Ovary (tissue), 9 donors: ENCODE data around the gene DNAJC21. TPM values are rescaled to one million over a fixed set of nuclear protein-coding genes. Genes with fewer than 3 reads are reported as not detected.

Experiments
- DNase-seq, 5 donors: peaks; one replicate each; pipeline ENCODE4 v3.0.0-alpha.2; 2019 to 2020
- H3K27ac ChIP-seq, 2 donors: fragments of 200-600 bp; one replicate each; pipeline versions ENCODE4 v1.5.1 to v1.8.0; 2019 to 2022
- H3K27me3 ChIP-seq: fragments of 200-600 bp; one replicate; pipeline ENCODE4 v1.8.0; 2022
- H3K36me3 ChIP-seq: fragments of 200-600 bp; sonication (generic); one replicate; pipeline ENCODE4 v1.5.1; 2019
- H3K4me1 ChIP-seq: one replicate; pipeline ENCODE4 v1.8.1; 2013; ENCODE audit warnings: mild to moderate bottlenecking, moderate library complexity; ENCODE audit not compliant: insufficient read depth
- H3K4me3 ChIP-seq: fragments of 200-600 bp; sonication (generic); one replicate; pipeline ENCODE4 v1.5.1; 2017
- H3K9me3 ChIP-seq, 2 donors: fragments of 200-600 bp in 1 of 2; sonication (generic) in 1 of 2; one replicate each; pipeline versions ENCODE4 v1.5.1 to v1.8.1; 2013 to 2019; ENCODE audit warnings: mild to moderate bottlenecking in 1 of 2, moderate library complexity in 1 of 2
- CTCF ChIP-seq, 3 donors: fragments of 450-650 bp in 2 of 3; fragments of 200-600 bp in 1 of 3; IDR thresholded peaks; one replicate each; pipeline versions ENCODE4 v1.5.1 to v1.8.0; 2016 to 2022; ENCODE audit warnings: antibody characterized with exemption in 3 of 3, mild to moderate bottlenecking in 1 of 3
- EP300 ChIP-seq: sonication (generic); formaldehyde crosslinking; IDR thresholded peaks from one replicate; pipeline ENCODE4 v1.6.1; 2017; ENCODE audit warnings: antibody characterized with exemption
- POLR2A ChIP-seq: fragments of 450-650 bp; IDR thresholded peaks from one replicate; pipeline ENCODE4 v1.6.1; 2017; ENCODE audit warnings: antibody characterized with exemption, mild to moderate bottlenecking, moderate library complexity
- WGBS, 3 donors: extraction: QIAGEN DNeasy Blood & Tissue Kit in 1 of 3; methylation state at CpG; one replicate each; pipeline versions ENCODE4 v1.1.5 to v1.1.7; 2013 to 2017; 5-methylcytosine and 5-hydroxymethylcytosine counted together
- intact Hi-C, 4 donors: fragments of 100-400 bp; cut with DNase I; formaldehyde crosslinking; loops; one replicate each; pipeline versions ENCODE4 v1.11.0 to v1.15.1; 2022 to 2023
- polyA plus RNA-seq, 2 donors: library from polyadenylated mRNA; stranded (reverse); fragments of 200-250 nt in 1 of 2; fragments of 350-450 nt in 1 of 2; fragmentation: Illumina TruSeq in 1 of 2; extraction: RNeasy Lipid Tissue Mini Kit (QIAGEN cat#74804) in 1 of 2; gene quantifications; one replicate each; pipeline ENCODE4 v1.2.3, GENCODE V29; 2013 to 2014
- total RNA-seq, 7 donors: library from RNA; depleted of rRNA in 2 of 7; stranded (reverse); fragments of >200 nt in 2 of 7; fragmentation: NEBNext Ultra II Directional in 3 of 7; extraction: Animal tissue kit (Norgen Biotek cat#: 25700) in 3 of 7; gene quantifications; one replicate each; pipeline versions ENCODE4 v1.1.0 to v1.2.4, GENCODE V29; 2016 to 2023
- donor health status: DM: no; HTN: no; CAD: no; lungs with moderate emphysema.
- donor health status: DM: no; HTN: no; CAD: no.
- donor health status: Bipolar disorder and iron deficiency.
- donor health status: DM: yes; HTN: yes; CAD: no.
- donor health status: DM: no; HTN: no; CAD: no.
- donor health status: DM: yes; HTN: yes; CAD: no.

DNAJC21 gene
- total and polyA plus RNA-seq, 9 donors = 19.4 to 38.7 (median 31.8) TPM

- no peak overlapping the region for H3K4me3 ChIP-seq
- intact Hi-C loops = no loop called here
Observed at GRCh38 chr5:34891981-34892380, 37.4 kb upstream of the DNAJC21 start.

GRCh38 chr5:34892414-34892813 lies 36.9 kb upstream of the DNAJC21 start:
- intact Hi-C loops = no loop called here
- H3K27ac ChIP-seq = no peak overlapping the region

More at GRCh38 chr5:34891981-34892380, 37.4 kb upstream of the DNAJC21 start:
- WGBS, 3 donors = 37 to 47% (median 42%) methylated on average over 5 of the region's 5 CpGs
- no peak for TF ChIP-seq EP300
- no peak for TF ChIP-seq CTCF (IDR thresholded peaks at IDR 0.05)
- TF ChIP-seq POLR2A = no peak
- H3K36me3 ChIP-seq = no peaks in the 10 kb centered on the region
- no peak overlapping the region for H3K27ac ChIP-seq
- no peak for DNase-seq
- H3K27me3 ChIP-seq = no peaks in the 10 kb centered on the region
- H3K4me1 ChIP-seq = no peaks in the 10 kb centered on the region
- H3K9me3 ChIP-seq = no peaks in the 10 kb centered on the region

GRCh38 chr5:34894716-34895115 lies 34.6 kb upstream of the DNAJC21 start:
- TF ChIP-seq CTCF (IDR thresholded peaks at IDR 0.05) = no peak
- TF ChIP-seq POLR2A = no peak
- no peak for TF ChIP-seq EP300
- intact Hi-C loops = loop anchor here in 2 of 4 donors (5.0 kb wide), 2 partner anchors 372 to 412 kb away; no protein-coding TSS in a partner anchor
- 96 to 100% (median 96%) methylated on average over 1 of the region's 1 CpG for WGBS, 3 donors

More at GRCh38 chr5:34892414-34892813, 36.9 kb upstream of the DNAJC21 start:
- TF ChIP-seq CTCF (IDR thresholded peaks at IDR 0.05) (no peak), POLR2A (no peak), EP300 (no peak)
- Histone ChIP-seq H3K36me3 (no peaks in the 10 kb centered on the region), H3K4me1 (no peaks in the 10 kb centered on the region), H3K9me3 (no peaks in the 10 kb centered on the region), H3K4me3 (no peak overlapping the region), H3K27me3 (no peaks in the 10 kb centered on the region)
- no peak for DNase-seq
- 88 to 94% (median 93%) methylated on average over 6 of the region's 6 CpGs for WGBS, 3 donors

GRCh38 chr5:34895641-34896419 lies 33.5 kb upstream of the DNAJC21 start:
- no peak for DNase-seq
- TF ChIP-seq CTCF (IDR thresholded peaks at IDR 0.05) (no peak), EP300 (no peak), POLR2A (no peak)
- intact Hi-C loops = loop anchor here in 2 of 4 donors (5.0 kb wide), 2 partner anchors 374 to 414 kb away; no protein-coding TSS in a partner anchor
- H3K27me3 ChIP-seq = no peaks in the 10 kb centered on the region
- no peak overlapping the region for H3K4me3 ChIP-seq
- H3K36me3 ChIP-seq = no peaks in the 10 kb centered on the region
- no peak overlapping the region for H3K27ac ChIP-seq
- H3K9me3 ChIP-seq = no peaks in the 10 kb centered on the region
- 88 to 90% (median 90%) methylated on average over 2 of the region's 2 CpGs for WGBS, 3 donors
- H3K4me1 ChIP-seq = no peaks in the 10 kb centered on the region

More at GRCh38 chr5:34894716-34895115, 34.6 kb upstream of the DNAJC21 start:
- Histone ChIP-seq H3K4me1 (no peaks in the 10 kb centered on the region), H3K4me3 (no peak overlapping the region), H3K27me3 (no peaks in the 10 kb centered on the region), H3K9me3 (no peaks in the 10 kb centered on the region), H3K27ac (no peak overlapping the region), H3K36me3 (no peaks in the 10 kb centered on the region)
- no peak for DNase-seq
